Middle frontal gyrus (tissue), 1 donor: Measurements from ENCODE around the gene CRYZ.

Source experiments
- DNase-seq: peaks from one replicate; pipeline ENCODE4 v3.0.0-alpha.2; 2015; ENCODE audit warnings: low spot score; ENCODE audit errors: extremely low spot score

The CRYZ gene

DNA sequence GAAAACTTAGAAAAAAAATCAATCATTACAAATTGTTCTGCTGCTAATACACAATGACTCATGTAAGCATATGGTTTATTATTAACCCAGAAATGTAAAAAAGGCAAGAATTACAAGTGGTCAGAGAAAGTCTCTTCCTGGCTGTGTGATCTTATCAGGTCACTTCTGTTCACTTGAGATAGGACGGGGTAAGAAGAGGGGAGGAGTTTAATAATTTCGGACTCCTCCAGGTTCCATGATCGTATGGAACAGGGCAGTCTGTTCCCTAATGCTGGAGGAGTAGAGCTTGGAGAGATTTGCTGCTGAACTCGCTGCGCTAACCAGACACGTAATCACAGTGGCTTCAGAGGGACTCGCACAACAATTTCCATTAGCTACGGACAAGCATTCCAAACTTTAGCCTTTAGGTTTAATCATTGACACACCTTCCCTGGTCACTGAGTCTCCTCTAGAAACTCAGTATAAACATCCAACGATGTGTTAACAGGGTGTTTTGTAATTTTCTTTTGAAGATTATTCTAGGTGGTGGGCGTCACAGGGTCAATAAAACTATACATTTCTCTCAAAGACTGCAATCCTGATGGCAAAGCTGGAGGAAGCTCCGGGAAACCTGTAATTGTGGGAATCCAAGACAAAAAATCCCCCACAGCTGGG is 1.3 kb downstream of the CRYZ start:
- DNase-seq: no peak

DNA sequence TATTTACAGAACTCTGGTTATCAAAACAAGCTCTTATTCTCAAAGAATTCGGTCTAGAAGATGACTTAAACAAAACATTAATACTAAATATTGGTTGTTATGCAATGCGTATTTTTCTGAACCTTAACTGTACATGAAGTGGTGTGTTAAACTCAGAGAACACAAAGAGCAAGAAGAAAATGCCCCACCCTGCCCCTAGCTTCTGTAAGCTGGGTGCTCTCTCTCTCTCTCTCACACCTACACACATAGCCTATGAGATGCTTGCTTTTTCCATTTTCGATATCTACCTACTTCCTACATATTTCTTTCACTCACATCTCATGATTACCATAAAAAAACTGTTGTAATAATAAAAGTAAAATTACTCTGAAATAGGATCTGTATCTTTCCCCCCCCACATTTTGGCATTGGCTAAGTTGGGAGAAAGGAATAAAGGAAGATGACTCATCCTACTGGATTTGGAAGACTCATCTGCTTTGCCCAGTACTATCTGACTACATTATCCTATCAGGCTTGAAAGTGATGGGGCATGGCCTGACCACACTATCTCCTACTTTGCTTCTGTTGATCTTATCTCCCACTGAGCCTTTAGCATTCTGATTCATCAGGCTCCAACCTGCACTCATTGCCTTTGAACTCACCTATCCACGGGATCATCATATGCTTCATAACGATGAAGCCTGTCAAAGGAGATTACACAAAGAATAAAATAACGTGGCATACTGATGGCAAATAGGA is 2.9 kb downstream of the CRYZ start:
- no peak for DNase-seq

GRCh38 chr1:74728736-74729135 is 4.1 kb downstream of the CRYZ start:
- no peak for DNase-seq

DNA sequence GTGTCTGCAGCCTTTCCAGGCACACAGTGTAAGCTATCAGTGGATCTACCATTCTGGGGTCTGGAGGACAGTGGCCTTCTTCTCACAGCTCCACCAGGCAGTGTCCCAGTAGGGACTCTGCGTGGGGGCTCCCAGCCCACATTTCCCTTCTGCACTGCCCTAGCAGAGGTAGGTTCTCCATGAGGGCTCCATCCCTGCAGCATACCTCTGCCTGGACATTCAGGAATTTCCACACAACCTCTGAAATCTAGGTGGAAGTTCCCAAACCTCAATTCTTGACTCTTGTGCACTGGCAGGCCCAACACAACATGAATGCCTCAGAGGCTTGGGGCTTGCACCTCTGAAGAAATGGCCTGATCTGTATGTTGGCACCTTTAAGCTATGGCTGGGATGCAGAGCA is 6.8 kb downstream of the CRYZ start:
- no peak for DNase-seq

DNA sequence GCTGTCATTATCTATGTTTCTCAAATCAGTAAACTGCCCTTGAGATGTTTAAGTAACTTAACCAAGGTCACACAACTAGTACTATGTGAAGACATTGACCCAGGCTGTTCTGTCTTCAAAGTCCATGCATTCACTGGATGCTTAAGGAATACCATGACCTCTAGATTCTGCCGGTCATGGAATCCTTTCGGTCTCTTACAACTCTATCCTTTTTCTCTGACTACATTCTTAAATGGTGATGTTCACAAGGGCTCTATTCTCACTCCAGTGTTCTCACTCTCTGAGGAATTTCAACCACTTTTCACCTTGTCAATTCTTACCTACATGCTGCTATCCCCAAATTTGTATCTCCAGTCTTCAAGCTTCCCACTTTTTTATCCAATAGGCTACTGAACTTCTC is 15.2 kb downstream of the CRYZ start:
- no peak for DNase-seq

DNA sequence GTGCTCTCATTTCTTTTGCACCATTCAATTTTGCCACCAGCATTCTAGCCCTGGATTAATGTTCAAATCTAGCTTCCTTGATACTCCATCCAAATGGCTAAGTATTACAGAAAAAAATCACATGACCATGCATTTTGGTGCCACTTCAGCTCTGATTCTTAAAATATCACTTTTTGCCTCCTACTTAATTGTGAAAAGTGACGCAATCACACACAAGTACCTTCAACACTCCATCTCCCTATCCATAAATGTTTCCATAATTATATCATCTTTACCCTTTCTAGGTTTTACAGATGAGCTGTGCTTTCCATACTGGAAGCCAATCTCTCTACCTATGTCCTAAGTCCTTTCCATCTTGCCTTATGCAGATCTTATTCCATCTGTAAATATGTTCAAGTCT is 16.0 kb downstream of the CRYZ start:
- DNase-seq: no peak

GRCh38 chr1:74715806-74716205 is 17.0 kb downstream of the CRYZ start:
- no peak for DNase-seq

DNA sequence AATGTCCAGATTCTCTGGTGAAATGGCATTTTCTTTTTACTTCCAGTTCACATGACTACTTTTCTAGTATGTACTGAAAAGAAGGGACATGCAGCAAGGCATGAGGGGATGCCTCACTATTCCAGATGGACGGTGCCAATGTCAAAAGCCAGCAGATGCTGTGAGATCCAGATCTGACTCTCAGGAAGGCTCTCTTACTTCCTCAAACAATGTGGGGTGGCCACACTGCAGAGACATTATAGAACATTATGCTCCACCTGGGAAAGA is 17.7 kb downstream of the CRYZ start:
- no peak for DNase-seq

- DNase-seq: no peak
Observed at GRCh38 chr1:74714429-74715235, 18.2 kb downstream of the CRYZ start.

DNA sequence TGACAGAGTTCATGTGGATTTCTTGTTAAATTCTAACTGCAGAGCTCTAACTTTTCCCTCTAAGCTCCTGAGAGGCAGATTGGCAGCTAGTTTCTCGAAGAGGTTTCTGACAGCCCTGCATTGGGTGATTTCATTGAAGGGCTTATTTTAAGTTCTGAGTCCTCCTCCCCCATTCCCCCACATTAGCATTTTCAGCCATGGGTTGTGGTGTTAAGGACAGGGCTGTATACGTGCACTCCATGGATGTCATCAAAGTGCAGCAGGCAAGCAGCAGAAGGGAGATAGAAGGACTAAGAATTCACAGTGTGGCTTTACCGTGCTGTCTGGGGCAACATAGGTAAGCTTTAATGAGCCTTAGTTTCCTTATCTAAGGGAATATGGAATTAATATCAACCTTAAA is 19.0 kb downstream of the CRYZ start:
- DNase-seq: no peak

- no peak for DNase-seq
Observed at GRCh38 chr1:74712881-74713280, 20.0 kb downstream of the CRYZ start.

- no peak for DNase-seq
Observed at GRCh38 chr1:74703386-74704182, 29.3 kb downstream of the CRYZ start.

GRCh38 chr1:74699331-74699730 is 33.5 kb downstream of the CRYZ start:
- DNase-seq: no peak

DNA sequence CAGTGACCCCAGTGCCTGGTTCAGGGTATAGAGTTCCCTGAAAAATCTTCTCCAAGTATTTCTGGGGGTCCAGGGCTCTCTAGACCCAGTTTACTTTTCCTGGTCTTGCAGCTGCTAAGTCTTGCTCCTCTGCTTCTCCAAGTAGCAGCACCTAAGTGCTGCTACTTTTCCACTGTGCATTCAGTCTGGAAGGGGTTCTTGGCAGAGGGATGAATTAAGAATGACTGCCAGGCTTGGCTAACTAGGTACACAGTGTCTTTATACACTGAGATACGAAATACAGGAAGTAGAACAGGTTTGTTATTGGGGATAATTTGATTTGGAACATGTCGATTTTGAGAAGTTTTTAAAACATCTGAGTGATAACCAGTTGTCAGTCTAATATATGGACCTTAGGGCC is 35.0 kb downstream of the CRYZ start:
- DNase-seq: no peak

DNA sequence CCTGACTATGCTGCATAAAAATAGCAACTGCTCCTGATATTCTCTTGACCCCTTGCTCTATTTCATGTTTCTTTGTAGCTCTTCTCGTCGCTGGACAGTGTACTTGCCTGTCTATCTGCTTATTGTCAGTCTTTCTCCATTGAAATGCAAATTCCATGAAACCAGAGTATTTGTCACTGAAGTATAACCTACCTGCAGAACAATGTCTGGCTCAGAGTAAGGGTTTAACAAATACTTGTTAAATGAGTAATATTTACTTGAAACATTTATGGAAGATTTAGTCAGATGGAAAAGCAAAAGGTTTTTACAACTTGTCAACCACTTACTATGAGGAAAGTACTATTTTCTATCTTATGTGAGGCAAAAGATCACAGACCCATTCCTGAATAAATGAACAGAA is 39.4 kb downstream of the CRYZ start:
- no peak for DNase-seq

GRCh38 chr1:74690909-74691308 is 41.9 kb downstream of the CRYZ start:
- DNase-seq: no peak

DNA sequence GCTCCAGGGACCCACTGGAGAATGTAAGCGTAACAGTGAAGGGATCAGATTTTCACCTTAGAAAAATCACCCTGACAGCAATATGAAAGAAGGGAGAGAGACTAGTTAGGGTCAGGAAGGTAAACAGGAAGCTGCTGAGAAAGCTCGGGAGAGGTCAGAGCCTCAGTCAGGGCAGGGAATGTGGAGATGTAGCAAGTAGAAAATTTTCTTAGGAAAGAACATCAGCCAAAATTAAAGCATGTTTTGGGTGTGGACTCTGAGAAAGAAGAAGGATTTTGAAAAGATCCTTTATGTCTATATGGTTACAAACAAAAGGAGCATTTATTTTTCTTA is 42.5 kb downstream of the CRYZ start:
- no peak for DNase-seq

- peak; percentile 70 for DNase-seq
Observed at GRCh38 chr1:74689621-74690363, 43.1 kb downstream of the CRYZ start.

GRCh38 chr1:74686928-74687327 is 45.9 kb downstream of the CRYZ start:
- no peak for DNase-seq

DNA sequence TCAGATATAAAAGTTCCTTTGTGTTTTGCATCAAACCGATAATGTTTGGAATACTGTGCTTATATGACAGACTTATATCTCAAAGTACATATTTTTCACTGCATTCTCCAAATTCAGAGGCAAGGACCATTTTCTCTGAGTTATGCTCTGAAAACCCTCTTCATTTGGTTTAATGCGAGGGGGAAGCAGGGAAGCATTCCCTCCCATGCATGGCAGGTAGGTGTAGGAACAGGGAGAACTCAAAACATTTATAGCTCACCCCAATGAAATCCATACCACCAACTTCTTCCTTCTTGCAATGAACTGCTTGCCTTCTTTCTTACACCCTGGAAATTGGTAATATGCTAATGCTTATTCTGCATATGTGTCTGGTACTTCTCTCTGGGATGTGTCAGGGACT is 48.5 kb downstream of the CRYZ start:
- DNase-seq: no peak

DNA sequence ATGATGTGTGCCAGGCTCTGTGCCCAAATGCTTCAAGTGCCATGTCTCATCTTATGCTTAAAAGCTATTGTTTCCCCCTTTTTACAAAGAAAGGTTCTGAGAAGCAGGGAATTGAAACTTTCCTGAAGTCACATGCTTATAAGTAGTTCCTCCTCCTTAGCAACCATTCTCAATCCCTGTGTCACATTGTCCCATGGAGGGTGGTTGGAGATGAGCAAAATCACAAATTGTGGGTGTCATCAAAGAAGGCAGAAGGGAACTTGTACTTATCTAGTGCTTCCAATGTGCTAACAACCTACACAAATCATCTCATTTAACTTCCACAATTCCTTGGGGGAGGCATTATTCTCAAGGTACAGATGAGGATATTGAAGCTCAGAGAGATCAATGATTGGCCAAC is 49.2 kb downstream of the CRYZ start:
- DNase-seq: no peak
